H9 (cell line): ENCODE data around the gene DPF3. TPM values are rescaled to one million over a fixed set of nuclear protein-coding genes. Genes with fewer than 3 reads are reported as not detected.

Experiments used
- DNase-seq: peaks from one replicate; pipeline ENCODE4 v3.0.0-alpha.2; 2017
- H2AFZ ChIP-seq: one replicate; pipeline ENCODE4 v1.6.1; 2013; ENCODE audit warnings: mild to moderate bottlenecking, low read length, control low read depth, moderate library complexity
- H2AK5ac ChIP-seq: 2 replicates; pipeline ENCODE4 v1.6.1; 2013; ENCODE audit warnings: low read length, control low read depth, mixed read lengths; ENCODE audit not compliant: insufficient read length
- H2BK120ac ChIP-seq: one replicate; pipeline ENCODE4 v1.6.1; 2013; ENCODE audit warnings: low read depth, mild to moderate bottlenecking, low read length, control low read depth, inconsistent platforms; ENCODE audit not compliant: poor library complexity, severe bottlenecking
- H2BK12ac ChIP-seq: 2 replicates; pipeline ENCODE4 v1.6.1; 2013; ENCODE audit warnings: low read length, control low read depth, mixed read lengths, low read depth; ENCODE audit not compliant: insufficient read length
- H2BK15ac ChIP-seq: 2 replicates; pipeline ENCODE4 v1.6.1; 2013; ENCODE audit warnings: low read depth, low read length, control low read depth
- H2BK20ac ChIP-seq: one replicate; pipeline ENCODE4 v1.6.1; 2013; ENCODE audit warnings: low read depth, mild to moderate bottlenecking, low read length, control low read depth, inconsistent platforms; ENCODE audit not compliant: poor library complexity, severe bottlenecking
- H2BK5ac ChIP-seq: 2 replicates; pipeline ENCODE4 v1.6.1; 2013; ENCODE audit warnings: low read length, control low read depth, mixed read lengths; ENCODE audit not compliant: insufficient read length
- H3K14ac ChIP-seq: 2 replicates; pipeline ENCODE4 v1.6.1; 2013; ENCODE audit warnings: low read length, control low read depth; ENCODE audit not compliant: insufficient read depth
- H3K18ac ChIP-seq: 2 replicates; pipeline ENCODE4 v1.6.1; 2013; ENCODE audit warnings: low read depth, mild to moderate bottlenecking, mixed read lengths, low read length, control low read depth; ENCODE audit not compliant: insufficient read length
- H3K23ac ChIP-seq: 2 replicates; pipeline ENCODE4 v1.6.1; 2013; ENCODE audit warnings: low read length, control low read depth, mixed read lengths, low read depth; ENCODE audit not compliant: insufficient read length
- H3K23me2 ChIP-seq: 2 replicates; pipeline ENCODE4 v1.6.1; 2013; ENCODE audit warnings: low read depth, mild to moderate bottlenecking, mixed read lengths, low read length, control low read depth; ENCODE audit not compliant: insufficient read length, poor library complexity, severe bottlenecking
- H3K27ac ChIP-seq: 2 replicates; pipeline ENCODE4 v1.5.1; 2013; ENCODE audit warnings: low read length, control low read depth, mixed read lengths, low read depth; ENCODE audit not compliant: insufficient read length
- H3K27me3 ChIP-seq: 2 replicates; pipeline ENCODE4 v1.6.1; 2013; ENCODE audit warnings: low read length, control low read depth, inconsistent platforms; ENCODE audit not compliant: insufficient read depth
- H3K4ac ChIP-seq: 2 replicates; pipeline ENCODE4 v1.6.1; 2013; ENCODE audit warnings: low read depth, mild to moderate bottlenecking, control low read depth, inconsistent platforms, low read length, moderate library complexity
- H3K4me1 ChIP-seq: 2 replicates; pipeline ENCODE4 v1.6.1; 2013; ENCODE audit warnings: low read length, control low read depth, inconsistent platforms; ENCODE audit not compliant: insufficient read depth
- H3K4me2 ChIP-seq: 2 replicates; pipeline ENCODE4 v1.6.1; 2013; ENCODE audit warnings: low read length, control low read depth, mixed read lengths; ENCODE audit not compliant: insufficient read length, insufficient read depth
- H3K56ac ChIP-seq: 2 replicates; pipeline ENCODE4 v1.6.1; 2013; ENCODE audit warnings: low read depth, mild to moderate bottlenecking, mixed read lengths, low read length, control low read depth; ENCODE audit not compliant: insufficient read length
- H3K79me1 ChIP-seq: 2 replicates; pipeline ENCODE4 v1.6.1; 2013; ENCODE audit warnings: low read depth, mild to moderate bottlenecking, moderate library complexity, low read length, control low read depth, inconsistent platforms; ENCODE audit not compliant: insufficient read depth, poor library complexity, severe bottlenecking
- H3K79me2 ChIP-seq: 2 replicates; pipeline ENCODE4 v1.6.1; 2013; ENCODE audit warnings: low read length, control low read depth, inconsistent platforms; ENCODE audit not compliant: insufficient read depth
- H3K9ac ChIP-seq: 2 replicates; pipeline ENCODE4 v1.6.1; 2013; ENCODE audit warnings: low read length, control low read depth, mixed read lengths; ENCODE audit not compliant: insufficient read length; ENCODE audit errors: extremely low read depth
- H3K9me3 ChIP-seq: one replicate; pipeline ENCODE4 v1.6.1; 2013; ENCODE audit warnings: low read depth, low read length, inconsistent platforms; ENCODE audit not compliant: control insufficient read depth
- H3T11ph ChIP-seq: one replicate; pipeline ENCODE4 v1.6.1; 2013; ENCODE audit warnings: mild to moderate bottlenecking, low read length, control low read depth, inconsistent platforms
- H4K20me1 ChIP-seq: one replicate; pipeline ENCODE4 v1.6.1; 2013; ENCODE audit not compliant: control insufficient read depth, insufficient read length, insufficient read depth
- H4K5ac ChIP-seq: 2 replicates; pipeline ENCODE4 v1.6.1; 2013; ENCODE audit warnings: low read depth, mild to moderate bottlenecking, mixed read lengths, low read length, control low read depth; ENCODE audit not compliant: insufficient read length
- H4K8ac ChIP-seq: replicated peaks from 2 replicates; pipeline ENCODE4 v1.6.1; 2013; ENCODE audit warnings: low read length, control low read depth, mixed read lengths, low read depth; ENCODE audit not compliant: insufficient read length
- H4K91ac ChIP-seq: 2 replicates; pipeline ENCODE4 v1.6.1; 2013; ENCODE audit warnings: low read depth, mild to moderate bottlenecking, moderate library complexity, mixed read lengths, low read length, control low read depth; ENCODE audit not compliant: insufficient read length
- H3K27ac Mint-ChIP-seq, 3 experiments: 2 replicates in 2 of 3; 3 replicates in 1 of 3; pipeline ENCODE4 v1.8.0; 2020 to 2021; ENCODE audit warnings: mixed read lengths in 3 of 3, mild to moderate bottlenecking in 1 of 3, moderate library complexity in 1 of 3
- H3K27me3 Mint-ChIP-seq: 2 replicates; pipeline ENCODE4 v1.8.0; 2021; ENCODE audit warnings: low read depth, mild to moderate bottlenecking, moderate library complexity, mixed read lengths
- H3K36me3 Mint-ChIP-seq, 3 experiments: 2 replicates in 2 of 3; 3 replicates in 1 of 3; pipeline ENCODE4 v1.8.0; 2020 to 2021; ENCODE audit warnings: low read depth in 3 of 3, mixed read lengths in 3 of 3; ENCODE audit not compliant: insufficient read depth in 1 of 3
- H3K4me1 Mint-ChIP-seq, 2 experiments: 2 replicates each; pipeline ENCODE4 v1.8.0; 2020; ENCODE audit warnings: mixed read lengths in 2 of 2
- H3K4me3 Mint-ChIP-seq, 2 experiments: 2 replicates in 1 of 2; 3 replicates in 1 of 2; pipeline ENCODE4 v1.8.0; 2020 to 2021; ENCODE audit warnings: mild to moderate bottlenecking in 2 of 2, mixed read lengths in 2 of 2, moderate library complexity in 1 of 2
- H3K9me3 Mint-ChIP-seq, 2 experiments: 2 replicates in 1 of 2; 3 replicates in 1 of 2; pipeline ENCODE4 v1.8.0; 2020; ENCODE audit warnings: mild to moderate bottlenecking in 2 of 2, mixed read lengths in 2 of 2, moderate library complexity in 1 of 2
- WGBS: extraction: QIAGEN DNeasy Blood & Tissue Kit; methylation state at CpG from one replicate; pipeline ENCODE4 v1.1.7; 2013; ENCODE audit warnings: missing lambda C conversion rate, low lambda C conversion rate, mixed read lengths; ENCODE audit not compliant: insufficient read length; ENCODE audit errors: extremely low coverage; 5-methylcytosine and 5-hydroxymethylcytosine counted together
- total RNA-seq: library from RNA; stranded (reverse); gene quantifications from 2 replicates; pipeline ENCODE4 v1.2.1, GENCODE V29; 2021
- TF ChIP-seq, protein P1 (sequence below): fragments of 200-600 bp; sonication (generic); conservative IDR thresholded peaks from 3 replicates; pipeline ENCODE4 v1.8.0; 2021; ENCODE audit warnings: antibody characterized with exemption, mild to moderate bottlenecking

The DPF3 gene
- total RNA-seq, 1 experiment from 2014 or later, result not detected

DNA sequence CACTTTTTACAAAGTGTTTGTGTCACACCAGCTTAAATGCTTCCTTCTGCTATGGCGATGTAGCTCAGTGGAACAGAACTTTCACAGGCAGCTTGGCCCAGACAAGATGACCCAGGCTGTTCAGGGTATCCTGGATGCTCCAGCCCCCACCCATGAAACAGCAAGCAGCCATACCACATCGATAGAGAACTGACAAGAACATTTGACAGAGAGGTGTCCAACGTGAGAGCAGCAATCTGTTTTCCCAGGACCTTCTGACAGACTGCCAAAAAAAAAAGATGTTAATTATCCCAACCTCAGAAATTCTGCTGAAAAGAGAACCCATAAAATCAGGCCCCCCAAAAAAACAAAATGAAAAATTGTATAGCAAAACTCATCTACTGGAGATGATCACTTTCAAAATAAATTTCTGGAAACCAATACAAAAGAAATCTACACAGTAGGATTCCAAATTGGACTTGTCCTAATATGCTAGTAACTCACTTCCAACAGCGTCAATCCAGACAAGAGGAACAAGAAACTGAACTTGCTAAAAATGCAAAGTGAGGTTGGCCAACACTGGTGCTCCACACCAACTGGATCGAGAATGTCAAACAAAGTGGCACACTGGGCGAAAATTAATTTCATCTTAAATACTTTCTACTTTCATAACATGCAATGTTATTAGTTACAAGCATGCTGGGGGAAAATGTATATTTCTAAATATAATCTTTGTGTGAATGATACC, 118.8 kb downstream of the DPF3 start:
- Histone ChIP-seq H4K8ac (no peak overlapping the region), H2AFZ (no peak overlapping the region), H4K5ac (no peak overlapping the region), H3K56ac (no peak overlapping the region), H2BK120ac (no peak overlapping the region), H2BK15ac (no peak overlapping the region), H3K18ac (no peak overlapping the region), H2BK20ac (no peak overlapping the region), H3K79me2 (no peaks in the 10 kb centered on the region), H3K9ac (no peak overlapping the region), H2AK5ac (no peak overlapping the region), H3K27me3 (no peaks in the 10 kb centered on the region), H4K91ac (no peak overlapping the region), H3T11ph (no peak overlapping the region), H3K27ac (no peak overlapping the region), H3K4me1 (no peaks in the 10 kb centered on the region; the same call in 1 of the 2 replicates), H3K4me2 (no peak overlapping the region), H3K14ac (no peak overlapping the region), H2BK5ac (no peak overlapping the region), H2BK12ac (no peak overlapping the region), H3K23me2 (no peaks in the 10 kb centered on the region), H3K23ac (no peak overlapping the region), H3K4ac (no peak overlapping the region), H3K9me3 (peaks cover 8% of the 10 kb centered on the region), H4K20me1 (no peaks in the 10 kb centered on the region), H3K79me1 (no peaks in the 10 kb centered on the region)
- Mint-ChIP-seq H3K4me3 (no peak overlapping the region), H3K27ac (no peak overlapping the region), H3K27me3 (peaks cover 6% of the 10 kb centered on the region), H3K36me3 (peaks cover 0 to 9% (median 2%) of the 10 kb centered on the region in 3 experiments; a peak in 3 of 7 replicates), H3K9me3 (peaks cover 8 to 11% of the 10 kb centered on the region in 2 experiments; a peak in 4 of 5 replicates), H3K4me1 (peaks cover 7 to 17% of the 10 kb centered on the region in 2 experiments)
- DNase-seq, result no peak
- WGBS, result no CpG with 5 or more reads among the region's 6 CpGs
- TF ChIP-seq, protein P1, sequence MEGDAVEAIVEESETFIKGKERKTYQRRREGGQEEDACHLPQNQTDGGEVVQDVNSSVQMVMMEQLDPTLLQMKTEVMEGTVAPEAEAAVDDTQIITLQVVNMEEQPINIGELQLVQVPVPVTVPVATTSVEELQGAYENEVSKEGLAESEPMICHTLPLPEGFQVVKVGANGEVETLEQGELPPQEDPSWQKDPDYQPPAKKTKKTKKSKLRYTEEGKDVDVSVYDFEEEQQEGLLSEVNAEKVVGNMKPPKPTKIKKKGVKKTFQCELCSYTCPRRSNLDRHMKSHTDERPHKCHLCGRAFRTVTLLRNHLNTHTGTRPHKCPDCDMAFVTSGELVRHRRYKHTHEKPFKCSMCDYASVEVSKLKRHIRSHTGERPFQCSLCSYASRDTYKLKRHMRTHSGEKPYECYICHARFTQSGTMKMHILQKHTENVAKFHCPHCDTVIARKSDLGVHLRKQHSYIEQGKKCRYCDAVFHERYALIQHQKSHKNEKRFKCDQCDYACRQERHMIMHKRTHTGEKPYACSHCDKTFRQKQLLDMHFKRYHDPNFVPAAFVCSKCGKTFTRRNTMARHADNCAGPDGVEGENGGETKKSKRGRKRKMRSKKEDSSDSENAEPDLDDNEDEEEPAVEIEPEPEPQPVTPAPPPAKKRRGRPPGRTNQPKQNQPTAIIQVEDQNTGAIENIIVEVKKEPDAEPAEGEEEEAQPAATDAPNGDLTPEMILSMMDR, result no peak
